AG04450 (cell line): ENCODE results near the gene TEPSIN. TPM values are rescaled to one million over a fixed set of nuclear protein-coding genes. Genes with fewer than 3 reads are reported as not detected.

Experiments
- CTCF ChIA-PET: fragments of 300-600, 350-600 bp; formaldehyde crosslinking; extraction: SDS; loops from one replicate; lab custom pipeline; 2022; ENCODE audit warnings: antibody characterized with exemption, inconsistent platforms; lab: Charles Lee
- POLR2A ChIA-PET: fragments of 350-600 bp; formaldehyde crosslinking; extraction: SDS; loops from one replicate; lab custom pipeline; 2021; ENCODE audit warnings: antibody characterized with exemption, inconsistent platforms; lab: Yijun Ruan, JAX
- DNase-seq: peaks from one replicate; pipeline ENCODE4 v3.0.0-alpha.2; 2011; ENCODE audit warnings: low read depth, low spot score
- H3K27ac ChIP-seq: one replicate; pipeline ENCODE4 v1.5.1; 2012; ENCODE audit warnings: low read depth, low read length, control low read depth
- H3K27me3 ChIP-seq: one replicate; pipeline ENCODE4 v1.6.0; 2012; ENCODE audit warnings: low read length; ENCODE audit not compliant: control insufficient read depth, insufficient read depth
- H3K4me3 ChIP-seq: 2 replicates; pipeline ENCODE4 v1.5.1; 2011; ENCODE audit warnings: mild to moderate bottlenecking, low read depth, low read length, control low read depth
- H3K9me3 ChIP-seq: 2 replicates; pipeline ENCODE4 v1.5.1; 2012; ENCODE audit warnings: low read length; ENCODE audit not compliant: control insufficient read depth, insufficient read depth
- CTCF ChIP-seq: IDR thresholded peaks from 2 replicates; pipeline ENCODE4 v1.5.1; 2011; ENCODE audit warnings: low read depth, low read length, control low read depth, inconsistent platforms
- polyA plus RNA-seq: library from polyadenylated mRNA; depleted of rRNA; stranded (reverse); fragments of >200 nt; gene quantifications from 2 replicates; pipeline ENCODE4 v1.2.3, GENCODE V29; 2011

Gene TEPSIN
- polyA plus RNA-seq, 1 experiment, result 7.5 TPM

- ChIA-PET CTCF (interaction anchor here (1.5 kb wide), 2 partner anchors 13 to 205 kb away, joined by 4 to 6 read pairs; no protein-coding TSS in a partner anchor), POLR2A (no interaction called here)
- Histone ChIP-seq H3K4me3 (no peak overlapping the region), H3K27me3 (no peaks in the 10 kb centered on the region), H3K9me3 (no peaks in the 10 kb centered on the region; the same call in 1 of the 2 replicates), H3K27ac (no peak overlapping the region)
- DNase-seq, result no peak
- no peak for TF ChIP-seq CTCF
Measured at GRCh38 chr17:81279278-81280275, 40.7 kb upstream of the TEPSIN start.

GRCh38 chr17:81278831-81279230 lies 40.0 kb upstream of the TEPSIN start:
- ChIA-PET CTCF (interaction anchor here (1.5 kb wide), 2 partner anchors 13 to 206 kb away, joined by 4 to 6 read pairs; no protein-coding TSS in a partner anchor), POLR2A (no interaction called here)
- no peak for TF ChIP-seq CTCF
- no peak overlapping the region for H3K4me3 ChIP-seq
- no peak overlapping the region for H3K27ac ChIP-seq
- DNase-seq, result no peak
- no peaks in the 10 kb centered on the region; the same call in 1 of the 2 replicates for H3K9me3 ChIP-seq
- no peaks in the 10 kb centered on the region for H3K27me3 ChIP-seq

- Histone ChIP-seq H3K27me3 (no peaks in the 10 kb centered on the region), H3K9me3 (no peaks in the 10 kb centered on the region; the same call in 1 of the 2 replicates), H3K27ac (no peak overlapping the region), H3K4me3 (no peak overlapping the region)
- ChIA-PET CTCF (interaction anchor here (1.5 kb wide), 2 partner anchors 14 to 207 kb away, joined by 4 to 6 read pairs; no protein-coding TSS in a partner anchor), POLR2A (no interaction called here)
- TF ChIP-seq CTCF, result no peak
- DNase-seq, result no peak
Measured at GRCh38 chr17:81277946-81278693, 39.3 kb upstream of the TEPSIN start.

- CTCF ChIA-PET, result no interaction called here
- POLR2A ChIA-PET, result no interaction called here
- no peaks in the 10 kb centered on the region for H3K27me3 ChIP-seq
- TF ChIP-seq CTCF, result no peak
- no peak for DNase-seq
- no peaks in the 10 kb centered on the region; the same call in 1 of the 2 replicates for H3K9me3 ChIP-seq
- no peak overlapping the region for H3K4me3 ChIP-seq
- peak overlapping the region; percentile 31 for H3K27ac ChIP-seq
Measured at GRCh38 chr17:81277421-81277820, 38.6 kb upstream of the TEPSIN start.
